ENCODE data around the gene RAB40B.

DNA sequence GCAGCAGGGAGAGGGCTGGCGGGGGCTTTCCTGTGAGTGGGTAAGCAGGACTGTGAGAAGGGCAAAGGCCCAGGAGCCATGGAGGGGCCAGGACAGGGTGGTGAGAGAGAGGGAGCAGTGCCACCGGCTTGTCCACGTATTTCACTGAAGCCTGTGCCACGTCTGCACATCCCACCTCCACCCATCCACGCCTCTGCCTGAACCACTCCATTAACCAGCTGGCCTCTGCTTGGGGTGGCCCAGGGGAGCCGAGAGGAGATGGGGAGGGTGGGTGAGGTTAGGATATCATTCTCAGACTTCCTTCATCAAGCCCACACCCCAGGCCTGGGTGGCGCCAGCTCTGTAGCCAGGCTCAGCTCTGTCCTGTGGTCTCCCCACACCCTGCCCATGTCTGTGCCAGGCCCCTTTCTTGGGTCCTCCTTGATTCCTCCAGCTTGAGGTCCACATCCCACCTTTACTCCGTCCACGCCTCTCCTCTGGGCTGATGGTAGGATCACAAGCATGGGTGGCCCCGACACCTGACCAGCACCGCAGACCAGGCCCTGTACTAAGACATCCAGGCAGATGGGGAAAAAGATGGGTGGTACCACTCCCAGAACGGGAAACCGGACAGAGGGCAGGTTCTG, 33.7 kb upstream of the RAB40B start:
- TF ChIP-seq TCF7L2 (IDR thresholded peaks at IDR 0.05; ENCODE audit: borderline replicate concordance, low read depth, low read length) (no peak), ZNF558 (tag by site-specific recombination; IDR thresholded peaks at IDR 0.05) (no peak), ZNF747 (tag by site-specific recombination; IDR thresholded peaks at IDR 0.05) (no peak)
- TF ChIP-seq, protein P1, sequence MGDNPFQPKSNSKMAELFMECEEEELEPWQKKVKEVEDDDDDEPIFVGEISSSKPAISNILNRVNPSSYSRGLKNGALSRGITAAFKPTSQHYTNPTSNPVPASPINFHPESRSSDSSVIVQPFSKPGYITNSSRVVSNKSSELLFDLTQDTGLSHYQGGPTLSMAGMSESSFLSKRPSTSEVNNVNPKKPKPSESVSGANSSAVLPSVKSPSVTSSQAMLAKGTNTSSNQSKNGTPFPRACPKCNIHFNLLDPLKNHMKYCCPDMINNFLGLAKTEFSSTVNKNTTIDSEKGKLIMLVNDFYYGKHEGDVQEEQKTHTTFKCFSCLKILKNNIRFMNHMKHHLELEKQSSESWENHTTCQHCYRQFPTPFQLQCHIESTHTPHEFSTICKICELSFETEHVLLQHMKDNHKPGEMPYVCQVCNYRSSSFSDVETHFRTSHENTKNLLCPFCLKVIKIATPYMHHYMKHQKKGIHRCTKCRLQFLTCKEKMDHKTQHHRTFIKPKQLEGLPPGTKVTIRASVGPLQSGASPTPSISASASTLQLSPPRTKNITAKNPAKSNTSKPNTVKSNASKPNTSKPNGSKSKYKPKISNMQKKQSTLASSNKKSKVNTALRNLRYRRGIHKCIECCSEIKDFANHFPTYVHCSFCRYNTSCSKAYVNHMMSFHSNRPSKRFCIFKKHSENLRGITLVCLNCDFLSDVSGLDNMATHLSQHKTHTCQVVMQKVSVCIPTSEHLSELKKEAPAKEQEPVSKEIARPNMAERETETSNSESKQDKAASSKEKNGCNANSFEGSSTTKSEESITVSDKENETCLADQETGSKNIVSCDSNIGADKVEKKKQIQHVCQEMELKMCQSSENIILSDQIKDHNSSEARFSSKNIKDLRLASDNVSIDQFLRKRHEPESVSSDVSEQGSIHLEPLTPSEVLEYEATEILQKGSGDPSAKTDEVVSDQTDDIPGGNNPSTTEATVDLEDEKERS (tag by site-specific recombination; IDR thresholded peaks at IDR 0.05): no peak
- TF ChIP-seq, protein P2, sequence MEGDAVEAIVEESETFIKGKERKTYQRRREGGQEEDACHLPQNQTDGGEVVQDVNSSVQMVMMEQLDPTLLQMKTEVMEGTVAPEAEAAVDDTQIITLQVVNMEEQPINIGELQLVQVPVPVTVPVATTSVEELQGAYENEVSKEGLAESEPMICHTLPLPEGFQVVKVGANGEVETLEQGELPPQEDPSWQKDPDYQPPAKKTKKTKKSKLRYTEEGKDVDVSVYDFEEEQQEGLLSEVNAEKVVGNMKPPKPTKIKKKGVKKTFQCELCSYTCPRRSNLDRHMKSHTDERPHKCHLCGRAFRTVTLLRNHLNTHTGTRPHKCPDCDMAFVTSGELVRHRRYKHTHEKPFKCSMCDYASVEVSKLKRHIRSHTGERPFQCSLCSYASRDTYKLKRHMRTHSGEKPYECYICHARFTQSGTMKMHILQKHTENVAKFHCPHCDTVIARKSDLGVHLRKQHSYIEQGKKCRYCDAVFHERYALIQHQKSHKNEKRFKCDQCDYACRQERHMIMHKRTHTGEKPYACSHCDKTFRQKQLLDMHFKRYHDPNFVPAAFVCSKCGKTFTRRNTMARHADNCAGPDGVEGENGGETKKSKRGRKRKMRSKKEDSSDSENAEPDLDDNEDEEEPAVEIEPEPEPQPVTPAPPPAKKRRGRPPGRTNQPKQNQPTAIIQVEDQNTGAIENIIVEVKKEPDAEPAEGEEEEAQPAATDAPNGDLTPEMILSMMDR (tag by site-specific recombination; IDR thresholded peaks at IDR 0.05): no peak
- TF ChIP-seq, protein P3, sequence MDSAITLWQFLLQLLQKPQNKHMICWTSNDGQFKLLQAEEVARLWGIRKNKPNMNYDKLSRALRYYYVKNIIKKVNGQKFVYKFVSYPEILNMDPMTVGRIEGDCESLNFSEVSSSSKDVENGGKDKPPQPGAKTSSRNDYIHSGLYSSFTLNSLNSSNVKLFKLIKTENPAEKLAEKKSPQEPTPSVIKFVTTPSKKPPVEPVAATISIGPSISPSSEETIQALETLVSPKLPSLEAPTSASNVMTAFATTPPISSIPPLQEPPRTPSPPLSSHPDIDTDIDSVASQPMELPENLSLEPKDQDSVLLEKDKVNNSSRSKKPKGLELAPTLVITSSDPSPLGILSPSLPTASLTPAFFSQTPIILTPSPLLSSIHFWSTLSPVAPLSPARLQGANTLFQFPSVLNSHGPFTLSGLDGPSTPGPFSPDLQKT (IDR thresholded peaks at IDR 0.05; ENCODE audit: borderline replicate concordance, low read depth, low read length): no peak
